Activated T-helper 1 cell treated with Interleukin-2 at 50 U/mL for 16 hours (primary cell): ENCODE measurements around the gene FAM216A.
"Not testable (repeated sequence)": the region's sequence is repeated elsewhere in the genome, so short reads cannot be mapped to it uniquely, and the experiment has no call there.

ENCODE experiments used
- DNase-seq: peaks from one replicate; pipeline ENCODE4 v3.0.0-alpha.2; 2020; ENCODE audit warnings: low read depth

FAM216A gene, protein sequence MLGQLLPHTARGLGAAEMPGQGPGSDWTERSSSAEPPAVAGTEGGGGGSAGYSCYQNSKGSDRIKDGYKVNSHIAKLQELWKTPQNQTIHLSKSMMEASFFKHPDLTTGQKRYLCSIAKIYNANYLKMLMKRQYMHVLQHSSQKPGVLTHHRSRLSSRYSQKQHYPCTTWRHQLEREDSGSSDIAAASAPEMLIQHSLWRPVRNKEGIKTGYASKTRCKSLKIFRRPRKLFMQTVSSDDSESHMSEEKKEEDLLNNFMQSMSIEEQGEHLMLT

DNA sequence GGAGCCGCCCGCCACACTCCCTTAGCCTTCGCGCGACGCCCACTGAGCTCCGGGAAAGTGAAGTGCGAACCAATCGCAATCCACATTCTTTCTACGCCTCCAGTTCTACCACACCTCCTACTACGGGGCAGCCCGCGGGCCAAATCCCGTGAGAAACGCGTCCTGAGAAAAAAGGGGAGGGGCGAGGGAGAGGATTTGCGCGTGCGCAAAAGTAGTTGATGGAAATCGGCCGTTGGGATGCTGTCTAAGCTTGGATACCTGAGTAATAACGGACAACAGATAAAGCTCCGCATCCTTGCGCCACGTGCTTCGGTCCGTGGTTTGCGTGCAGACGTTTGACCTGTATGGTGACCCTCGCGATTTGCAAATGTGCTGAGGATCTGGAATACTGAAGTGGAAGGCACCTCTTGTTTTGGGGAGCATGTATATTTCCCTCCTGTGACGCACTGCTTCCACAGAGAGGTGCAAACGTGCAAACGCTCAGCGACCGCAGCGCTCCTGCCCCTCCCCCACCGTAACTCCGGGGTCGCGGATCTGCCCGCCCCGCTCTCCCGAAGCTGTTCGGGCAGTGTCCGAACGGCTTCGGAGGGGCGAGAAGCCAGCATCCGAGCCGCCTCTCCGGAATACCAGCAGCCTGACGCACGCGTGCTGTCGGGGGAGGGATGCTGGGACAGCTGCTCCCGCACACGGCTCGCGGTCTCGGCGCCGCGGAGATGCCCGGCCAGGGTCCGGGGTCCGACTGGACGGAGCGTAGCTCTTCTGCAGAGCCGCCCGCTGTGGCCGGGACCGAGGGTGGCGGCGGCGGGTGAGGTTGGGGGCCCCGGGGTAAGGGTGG, at the start of gene FAM216A, which contains the start of gene GPN3:
FAM216A (plus strand) TSS at position 632 of the 835 bp plus-strand sequence; CDS start at position 663, 31 bp downstream.
GPN3 (minus strand) TSS at position 44 of the 835 bp plus-strand sequence. CDS start 54 bp downstream, outside the sequence.
- DNase-seq: peak; percentile 89

DNA sequence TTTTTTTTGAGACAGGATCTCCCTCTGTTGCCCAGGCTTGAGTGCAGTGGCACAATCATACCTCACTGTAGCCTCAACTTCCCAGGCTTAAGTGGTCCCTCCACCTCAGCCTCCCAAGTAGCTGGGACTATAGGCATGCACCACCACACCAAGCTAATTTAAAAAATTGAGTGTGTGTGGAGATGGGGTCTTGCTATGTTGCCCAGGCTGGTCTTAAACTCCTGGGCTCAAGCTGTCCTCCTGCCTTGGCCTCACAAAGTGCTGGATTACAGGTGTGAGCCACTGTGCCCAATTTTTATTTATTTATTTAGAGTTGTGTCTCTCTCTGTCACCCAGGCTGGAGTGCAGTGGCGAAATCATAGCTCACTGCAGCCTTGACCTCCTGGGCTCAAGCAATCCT, 48.0 kb upstream of the FAM216A start:
- not testable (repeated sequence) for DNase-seq

DNA sequence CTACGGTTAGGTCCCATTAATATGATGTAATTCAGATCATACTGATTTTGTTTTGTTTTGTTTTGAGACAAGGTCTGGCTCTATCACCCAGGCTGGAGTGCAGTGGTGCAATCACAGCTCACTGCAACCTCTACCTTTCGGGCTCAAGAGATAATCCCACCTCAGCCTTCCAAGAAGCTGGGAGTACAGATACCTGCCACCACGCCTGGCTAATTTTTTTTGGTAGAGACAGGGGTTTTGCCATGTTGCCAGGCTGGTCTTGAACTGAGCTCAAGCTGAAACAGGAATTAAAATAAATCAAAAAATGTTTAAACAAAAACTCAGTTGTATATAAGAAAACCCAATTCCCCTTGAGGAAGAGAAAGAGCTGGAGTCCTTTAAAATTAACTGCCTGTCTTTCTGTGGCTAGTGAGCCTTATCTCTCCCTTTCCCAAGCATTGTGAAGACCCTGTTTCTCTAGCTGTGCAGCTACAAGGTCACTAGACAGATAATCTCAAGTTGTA, 47.4 kb upstream of the FAM216A start:
- no peak for DNase-seq

DNA sequence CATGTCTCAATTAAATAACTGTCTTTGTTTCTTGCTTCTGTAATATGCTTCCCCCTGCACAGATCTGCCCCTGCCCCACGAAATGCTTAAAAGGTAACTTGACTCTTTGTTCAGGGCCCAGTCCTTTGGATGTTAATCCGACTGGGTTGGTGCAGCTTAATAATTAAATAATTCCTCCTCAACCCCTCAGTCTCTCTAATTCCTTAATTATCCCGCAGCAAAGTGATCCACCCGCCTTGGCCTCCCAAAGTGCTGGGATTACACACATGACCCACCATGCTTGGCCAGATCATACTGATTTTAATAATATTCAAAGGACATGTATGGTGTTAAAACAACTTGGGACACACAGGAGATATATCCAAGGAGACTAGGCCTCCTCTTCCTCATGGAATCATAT, 46.9 kb upstream of the FAM216A start:
- no peak for DNase-seq

DNA sequence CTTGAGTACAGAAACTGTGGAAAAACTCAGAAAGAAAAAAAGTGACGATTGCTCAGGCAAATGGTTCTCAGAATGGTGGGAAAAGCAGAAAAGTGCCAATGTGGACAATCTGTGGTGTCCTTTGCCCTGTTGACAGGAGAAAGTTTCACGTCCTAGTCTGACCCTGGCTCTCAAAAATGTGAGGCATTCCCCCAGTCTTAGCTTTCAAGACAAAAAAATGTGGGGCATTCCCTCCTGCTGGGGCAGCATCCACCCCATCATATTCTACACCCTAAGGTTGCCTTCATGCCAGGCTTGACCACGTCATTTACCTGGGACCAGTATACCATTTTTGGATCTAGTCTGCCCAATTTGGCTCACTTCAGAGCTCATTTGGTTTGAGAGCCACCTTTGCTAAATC, 44.4 kb upstream of the FAM216A start:
- DNase-seq: no peak

DNA sequence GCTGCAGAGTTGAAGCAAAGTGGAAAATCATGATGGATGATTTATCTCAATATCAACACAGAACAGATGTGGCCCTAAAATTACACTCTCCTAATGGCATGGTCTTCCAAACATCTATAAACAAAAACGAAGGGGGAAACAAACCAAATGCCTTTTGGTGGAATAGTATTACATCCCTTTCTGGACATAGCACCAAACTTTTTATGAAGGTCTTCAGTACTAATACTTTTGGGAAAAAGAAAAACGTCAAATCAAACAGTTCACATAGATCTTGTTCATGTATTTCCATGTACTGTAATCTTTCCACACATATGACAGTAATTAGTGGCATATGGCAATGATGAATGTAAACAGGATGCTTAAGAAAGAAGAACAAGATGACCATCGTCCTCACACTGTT, 42.2 kb upstream of the FAM216A start:
- DNase-seq: no peak

DNA sequence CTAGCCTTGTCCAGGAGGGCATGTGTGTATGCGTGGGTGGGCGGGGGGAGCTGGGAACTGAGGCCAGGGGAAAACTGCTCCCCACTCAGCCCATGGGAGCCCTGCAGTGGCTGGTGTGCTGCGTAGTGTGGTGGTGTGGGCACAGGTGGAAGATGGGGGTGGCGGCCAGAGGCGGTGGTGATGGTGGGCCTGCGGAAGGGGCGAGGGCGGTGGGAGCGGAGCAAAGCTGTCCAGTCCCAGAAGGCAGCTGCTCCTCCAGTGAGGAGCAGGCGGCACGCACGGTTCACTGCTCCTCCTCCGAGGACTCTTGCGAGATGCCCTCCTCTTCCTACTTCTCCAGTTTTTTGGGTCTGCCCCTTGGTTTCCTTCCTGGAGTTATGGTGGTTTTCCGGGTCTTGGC, 39.0 kb upstream of the FAM216A start:
- DNase-seq: not testable (repeated sequence)

DNA sequence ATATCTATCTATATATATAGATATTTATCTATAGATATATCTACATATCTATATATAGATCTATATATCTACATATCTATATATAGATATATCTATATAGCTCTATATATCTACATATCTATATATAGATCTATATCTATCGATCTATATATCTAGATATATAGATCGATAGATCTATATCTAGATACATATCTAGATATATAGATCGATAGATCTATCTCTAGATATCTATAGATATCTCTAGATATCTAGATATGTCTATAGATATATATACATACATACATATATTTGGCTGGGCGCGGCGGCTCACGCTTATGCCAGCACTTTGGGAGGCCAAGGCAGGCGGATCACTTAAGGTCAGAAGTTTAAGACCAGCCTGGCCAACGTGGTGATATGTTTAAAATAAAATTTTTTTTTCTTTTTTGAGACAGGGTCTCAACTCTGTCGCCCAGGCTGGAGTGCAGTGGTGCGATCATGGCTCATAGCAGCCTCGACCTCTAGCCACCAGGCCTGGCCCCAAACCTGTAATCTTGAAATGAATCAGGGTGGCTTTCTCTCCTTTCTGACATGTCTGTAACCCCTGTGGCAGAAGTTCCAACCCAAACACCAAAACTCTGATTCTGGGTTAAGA, 36.6 kb upstream of the FAM216A start:
- DNase-seq: no peak

DNA sequence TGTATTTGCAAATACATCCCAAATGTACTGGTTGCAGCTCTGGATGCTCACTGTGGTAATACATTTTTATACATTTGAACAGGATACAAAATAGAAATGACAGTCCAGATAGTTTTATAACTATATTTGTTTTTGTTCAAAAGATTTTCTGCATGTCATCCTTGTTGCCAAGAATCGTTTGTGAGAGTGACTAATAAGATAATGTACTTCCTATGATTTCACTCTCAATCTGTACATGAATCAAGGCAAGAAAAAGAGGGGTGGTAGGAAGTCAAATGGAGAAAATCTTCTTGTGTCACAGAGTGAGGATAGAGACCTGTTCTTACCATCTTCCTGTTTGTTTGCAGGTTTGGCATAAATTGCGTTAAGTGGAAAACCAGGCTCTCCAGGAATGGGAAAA, 32.4 kb upstream of the FAM216A start:
- DNase-seq: no peak

DNA sequence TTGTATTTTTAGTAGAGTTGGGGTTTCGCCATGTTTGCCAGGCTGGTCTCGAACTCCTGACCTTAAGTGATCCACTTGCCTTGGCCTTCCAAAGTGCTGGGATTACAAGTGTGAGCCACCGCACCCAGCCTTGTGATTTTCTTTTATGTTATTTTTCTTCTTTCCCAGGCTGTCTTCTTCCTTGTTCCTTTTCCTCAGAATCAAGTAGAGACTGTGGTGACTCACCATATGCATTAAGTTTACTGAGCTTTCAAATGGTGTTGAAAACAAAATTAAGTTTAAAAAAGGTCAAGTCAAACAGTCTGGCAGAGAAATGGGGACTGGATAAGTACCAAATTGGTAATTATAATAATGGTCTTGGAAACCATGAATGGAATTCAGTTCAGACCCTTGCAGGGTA, 24.2 kb upstream of the FAM216A start:
- DNase-seq: no peak

DNA sequence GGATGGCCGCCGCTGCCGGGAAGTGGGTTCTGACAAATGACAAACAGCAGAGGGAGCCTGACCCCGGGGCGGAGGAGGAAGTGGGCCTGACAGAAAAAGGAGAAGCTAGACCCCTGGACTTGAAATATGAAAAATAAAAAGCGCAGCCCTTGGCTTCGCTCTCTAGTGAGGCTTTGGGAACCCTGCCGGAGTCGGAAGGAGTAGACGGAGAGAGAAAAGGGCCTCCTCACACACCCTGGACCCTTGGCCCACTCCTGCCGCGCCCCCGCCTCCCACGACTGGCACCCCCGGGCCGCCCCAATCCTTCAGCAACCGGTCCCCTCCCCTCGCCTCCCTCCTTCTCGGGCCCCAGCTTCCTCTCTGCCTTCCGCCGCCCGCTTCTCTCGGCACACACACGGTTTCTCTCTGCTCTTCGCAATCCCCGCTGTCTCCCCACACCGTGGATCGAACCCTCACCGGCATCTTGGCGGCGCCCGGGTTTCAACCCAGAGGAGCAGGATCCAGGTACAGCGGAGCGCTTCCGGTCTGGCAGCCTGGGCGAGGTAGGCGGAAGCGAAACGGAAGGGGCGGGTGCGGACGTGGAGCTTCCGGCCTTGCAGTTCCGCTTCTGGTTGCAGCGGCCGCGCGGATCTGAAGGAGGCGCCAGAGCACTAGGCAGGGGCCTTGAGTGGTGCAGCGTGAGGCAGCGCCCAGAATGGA, 18.7 kb upstream of the FAM216A start, which contains the start of gene ARPC3:
ARPC3 (minus strand) TSS at position 539 of the 699 bp plus-strand sequence; CDS start at position 462, 77 bp downstream.
- peak; percentile 91 for DNase-seq

DNA sequence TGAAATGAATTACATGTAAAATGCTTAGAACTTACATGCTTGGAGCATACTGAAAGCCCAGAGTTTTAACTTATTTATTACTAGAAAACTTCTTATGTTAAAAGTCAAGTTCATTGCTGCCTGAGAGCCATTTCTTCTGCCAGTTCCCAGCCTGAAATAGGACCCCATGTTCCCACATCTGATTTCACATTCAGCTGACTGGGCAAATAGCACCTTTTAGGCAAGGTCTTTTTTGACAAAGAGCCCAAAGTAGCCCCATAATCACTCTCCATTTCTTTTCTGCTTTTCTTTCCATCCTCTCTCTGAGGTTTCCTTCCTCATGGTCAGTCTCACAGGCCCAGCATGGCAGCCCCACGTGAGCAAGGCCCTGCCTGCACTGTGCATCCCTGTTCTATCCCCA, 17.4 kb upstream of the FAM216A start:
- no peak for DNase-seq

DNA sequence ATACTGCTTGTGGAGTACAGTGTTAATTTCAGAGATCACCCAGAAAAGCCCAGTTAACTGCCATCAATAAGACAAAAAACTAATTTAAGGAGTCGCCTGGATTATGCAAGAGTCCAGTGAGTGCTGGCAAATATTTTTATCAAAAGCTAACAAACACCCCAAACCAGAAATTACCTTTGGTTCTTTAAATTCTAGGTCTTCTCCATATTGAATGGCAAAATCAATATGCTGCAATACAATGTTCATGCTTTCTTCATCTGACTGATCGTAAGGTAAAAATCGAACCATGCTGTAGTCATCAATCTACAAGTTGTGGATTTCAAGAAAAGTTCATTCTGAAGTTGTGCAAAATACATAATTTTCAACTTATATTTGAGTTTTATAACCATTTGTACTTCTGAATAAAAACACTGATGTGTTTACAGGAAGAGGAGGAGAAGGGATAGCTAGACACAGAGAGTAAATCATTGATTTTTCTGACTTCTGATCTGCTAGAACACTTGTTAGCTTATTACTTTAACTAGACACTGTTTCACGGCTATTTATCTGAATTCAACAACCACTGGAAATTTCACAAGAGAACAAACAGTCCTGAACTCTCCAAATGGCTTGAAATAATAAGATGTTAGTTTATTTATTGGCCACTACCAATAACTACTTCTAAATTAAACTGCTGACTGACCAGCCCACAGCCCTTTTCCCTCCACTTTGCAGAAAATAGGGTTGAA, 14.9 kb upstream of the FAM216A start:
- DNase-seq: no peak

DNA sequence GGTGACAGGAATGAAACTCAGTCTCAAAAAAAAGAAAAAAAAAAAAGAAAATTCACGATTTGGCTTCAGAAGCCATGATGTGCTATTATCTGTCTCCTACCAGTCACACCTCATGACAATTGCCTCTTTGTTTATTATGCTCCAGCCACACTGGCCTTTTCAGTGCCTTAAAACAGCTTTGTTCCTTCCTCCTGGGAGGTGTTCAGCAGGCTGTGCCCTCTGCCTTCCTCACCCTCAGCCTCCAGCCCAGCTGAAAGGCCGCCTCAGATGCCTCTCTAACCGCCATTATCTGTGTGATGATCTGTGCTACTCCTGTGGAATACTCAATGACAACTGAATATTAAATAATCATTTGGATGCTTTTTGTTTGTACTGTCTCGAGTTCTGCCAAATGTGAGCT, 9.9 kb upstream of the FAM216A start:
- DNase-seq: no peak

DNA sequence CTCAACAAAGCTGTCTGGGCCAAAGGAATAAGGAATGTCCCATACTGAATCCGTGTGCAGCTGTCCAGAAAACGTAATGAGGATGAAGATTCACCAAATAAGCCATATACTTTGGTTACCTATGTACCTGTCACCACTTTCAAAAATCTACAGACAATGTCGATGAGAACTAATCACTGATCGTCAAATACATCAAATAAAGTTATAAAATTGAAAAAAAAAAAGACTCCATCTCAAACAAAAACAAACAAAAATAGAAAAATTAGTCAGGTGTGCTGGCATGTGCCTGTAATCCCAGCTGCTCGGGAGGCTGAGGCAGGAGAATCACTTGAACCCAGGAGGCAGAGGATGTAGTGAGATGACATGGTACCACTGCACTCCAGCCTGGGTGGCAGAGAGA, 7.5 kb upstream of the FAM216A start:
- DNase-seq: not testable (repeated sequence)

DNA sequence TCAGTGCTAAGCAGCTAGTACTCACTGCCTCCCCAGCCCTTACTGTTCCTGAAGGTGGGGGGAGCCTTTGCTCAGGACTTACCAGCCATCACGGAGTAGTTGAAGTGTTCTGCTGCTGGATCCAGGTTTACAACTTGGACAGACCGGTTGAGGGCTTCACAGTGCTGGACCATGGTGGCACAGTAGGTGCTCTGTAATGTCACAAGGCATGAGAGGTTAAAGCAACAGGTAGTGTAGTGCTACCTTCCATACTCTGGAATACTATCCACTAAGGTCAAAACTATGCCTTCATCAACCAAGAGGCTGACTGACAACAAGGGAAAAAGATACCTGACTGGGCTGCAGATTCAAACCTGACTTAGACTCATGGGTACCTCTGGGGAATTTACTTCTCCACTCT, 3.6 kb upstream of the FAM216A start:
- no peak for DNase-seq

DNA sequence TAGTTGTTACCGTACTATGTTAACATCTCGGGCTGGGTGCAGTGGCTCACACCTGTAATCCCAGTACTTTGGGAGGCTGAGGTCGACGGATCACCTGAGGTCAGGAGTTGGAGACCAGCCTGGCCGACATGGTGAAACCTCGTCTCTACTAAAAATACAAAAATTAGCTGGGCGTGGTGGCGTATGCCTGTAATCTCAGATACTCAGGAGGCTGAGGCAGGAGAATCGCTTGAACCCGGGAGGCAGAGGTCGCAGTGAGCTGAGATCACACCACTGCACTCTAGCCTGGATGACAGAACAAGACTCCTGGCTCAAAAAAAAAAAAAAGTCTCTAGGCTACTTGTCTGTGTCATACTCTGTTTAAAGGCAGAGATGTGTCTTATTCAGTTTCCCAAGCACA, 2.9 kb upstream of the FAM216A start:
- DNase-seq: not testable (repeated sequence)

DNA sequence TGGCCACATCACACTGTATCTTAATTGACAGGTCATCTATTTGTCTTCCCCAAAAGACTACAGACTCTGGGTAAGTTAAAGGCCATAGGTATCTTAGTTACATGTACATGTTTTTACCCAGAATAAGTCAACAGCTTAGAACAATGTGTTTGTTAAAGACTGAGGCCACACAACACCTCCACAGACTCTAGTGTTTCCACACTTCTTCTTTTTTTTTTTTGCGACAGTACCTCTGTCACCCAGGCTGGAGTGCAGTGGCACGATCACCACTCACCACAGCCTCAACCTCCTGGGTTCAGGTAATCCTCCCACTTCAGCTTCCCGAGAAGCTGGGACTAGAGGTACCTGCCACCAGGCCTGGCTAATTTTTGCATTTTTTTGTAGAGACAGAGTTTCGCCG, 1.9 kb upstream of the FAM216A start:
- no peak for DNase-seq

DNA sequence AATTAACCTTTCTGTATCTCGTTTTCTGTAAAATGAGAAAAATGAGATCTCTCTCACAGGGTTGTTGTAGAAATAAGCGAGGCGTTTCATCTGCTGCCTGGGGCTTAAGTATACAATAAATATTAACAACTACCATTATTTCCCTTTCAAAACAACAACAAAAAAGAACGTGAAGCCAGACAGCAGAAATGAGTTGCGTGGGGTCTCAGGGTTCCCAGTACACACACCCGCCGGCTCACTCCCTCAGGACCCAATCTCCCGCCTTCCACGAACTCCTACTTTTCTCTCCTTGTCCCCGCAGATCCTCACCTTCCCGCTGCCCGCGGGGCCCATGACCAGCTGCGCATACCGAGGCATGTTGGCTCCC, 815 bp upstream of the FAM216A start:
- no peak for DNase-seq

DNA sequence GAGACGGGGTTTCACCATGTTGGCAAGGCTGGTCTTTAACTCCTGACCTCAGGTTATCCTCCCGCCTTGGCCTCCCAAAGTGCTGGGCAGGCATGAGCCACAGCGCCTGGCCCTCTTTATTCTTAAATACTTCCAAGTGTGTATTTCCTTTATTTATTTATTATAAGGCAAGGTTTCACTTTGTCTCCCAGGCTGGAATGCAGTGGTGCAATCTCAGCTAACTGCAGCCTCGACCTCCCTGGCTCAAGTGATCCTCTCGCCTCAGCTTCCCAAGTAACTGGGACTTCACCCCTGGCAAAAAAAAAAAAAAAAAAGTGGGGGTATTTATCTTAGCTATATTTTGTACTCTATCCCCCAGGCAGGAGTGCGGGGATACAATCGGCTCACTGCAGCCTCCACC, 6.8 kb downstream of the FAM216A start:
- DNase-seq: no peak

DNA sequence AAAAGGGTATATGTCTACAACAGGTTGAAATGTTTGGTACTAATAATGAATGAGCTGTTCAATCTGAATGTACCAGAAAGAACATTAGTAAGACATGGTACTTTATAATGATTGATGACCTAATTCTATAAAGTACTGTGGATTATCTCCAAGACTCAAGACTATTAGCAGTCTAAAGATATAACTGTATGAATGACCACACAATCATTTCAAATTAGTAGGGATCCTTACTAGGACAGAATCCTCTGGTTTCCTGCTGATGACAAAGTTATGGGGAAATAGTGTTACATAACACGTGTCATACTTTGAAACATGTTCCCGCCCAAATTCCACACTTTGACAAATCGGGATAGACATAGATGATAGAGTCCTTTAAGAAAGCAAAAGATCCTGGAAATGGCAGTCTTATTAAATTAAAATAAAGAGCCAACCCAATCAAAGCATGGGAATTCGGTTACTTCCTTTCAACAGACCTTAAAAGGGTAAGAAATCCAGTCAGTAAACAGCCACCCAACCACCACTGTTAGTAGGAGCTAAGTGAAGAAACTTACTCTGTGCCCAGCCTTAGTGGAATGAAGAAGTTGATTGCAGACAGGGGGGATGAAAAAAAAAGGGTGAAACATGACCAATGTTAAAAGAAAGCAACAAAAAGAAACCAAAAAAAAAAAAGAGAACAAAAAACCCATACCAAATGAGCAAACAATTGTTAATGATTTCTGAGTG, 30.5 kb downstream of the FAM216A start:
- DNase-seq: no peak
